Endothelial cell of umbilical vein (primary cell): ENCODE measurements around the gene DNAJB12. TPM values are rescaled to one million over a fixed set of nuclear protein-coding genes. Genes with fewer than 3 reads are reported as not detected.

Experiments
- BruUV-seq: library from RNA; stranded (reverse); fragments of 400-500 nt; replicated peaks from 2 replicates; lab custom pipeline; 2021; lab: Mats Ljungman, UMichigan
- CTCF ChIA-PET: fragments of 300-600, 350-600 bp; sonication (Branson Sonifier 250); formaldehyde crosslinking; loops from one replicate; lab custom pipeline; 2021; ENCODE audit warnings: antibody characterized with exemption, inconsistent platforms; lab: Charles Lee
- POLR2A ChIA-PET: fragments of 300-600, 350-600 bp; sonication (Branson Sonifier 250); formaldehyde crosslinking; loops from one replicate; lab custom pipeline; 2021; ENCODE audit warnings: antibody characterized with exemption, inconsistent platforms; lab: Charles Lee
- DNase-seq: peaks from one replicate; pipeline ENCODE4 v3.0.0-alpha.2; 2011; ENCODE audit warnings: low read depth, low spot score
- FAIRE-seq: peaks from 2 replicates; lab custom pipeline; 2011; peaks lifted over from hg19 to GRCh38; lab: Jason Lieb, UNC
- H2AFZ ChIP-seq: 2 replicates; pipeline ENCODE4 v1.6.0; 2012; ENCODE audit warnings: low read depth, low read length, control low read depth, inconsistent platforms
- H3K27ac ChIP-seq: 2 replicates; pipeline ENCODE4 v1.5.1; 2011; ENCODE audit warnings: low read depth, mild to moderate bottlenecking, control low read depth, low read length, moderate library complexity; ENCODE audit not compliant: insufficient read depth
- H3K27me3 ChIP-seq, 2 experiments: 2 replicates each; pipeline versions ENCODE4 v1.6.0 to v1.6.1; 2011; ENCODE audit warnings: low read length in 2 of 2, mixed read lengths in 1 of 2; ENCODE audit not compliant: control insufficient read depth in 2 of 2, insufficient read depth in 2 of 2
- H3K36me3 ChIP-seq, 2 experiments: 2 replicates in 1 of 2; 3 replicates in 1 of 2; pipeline ENCODE4 v1.5.1; 2011; ENCODE audit warnings: low read length in 2 of 2, mild to moderate bottlenecking in 1 of 2, moderate library complexity in 1 of 2; ENCODE audit not compliant: control insufficient read depth in 2 of 2, insufficient read depth in 2 of 2; ENCODE audit errors: extremely low read depth in 1 of 2
- H3K4me1 ChIP-seq: 3 replicates; pipeline ENCODE4 v1.5.1; 2011; ENCODE audit warnings: mild to moderate bottlenecking, low read length; ENCODE audit not compliant: control insufficient read depth, insufficient read depth; ENCODE audit errors: extremely low read depth
- H3K4me2 ChIP-seq: 2 replicates; pipeline ENCODE4 v1.6.1; 2011; ENCODE audit warnings: low read length, control low read depth, mixed read lengths; ENCODE audit not compliant: insufficient read depth
- H3K4me3 ChIP-seq, 3 experiments: fragments of 200-600 bp in 1 of 3; sonication (generic), shearing (Covaris generic) in 1 of 3; replicated peaks in 1 of 3; 2 replicates each; pipeline ENCODE4 v1.5.1; 2011 to 2016; ENCODE audit warnings: control low read depth in 3 of 3, low read length in 3 of 3, mild to moderate bottlenecking in 2 of 3, inconsistent platforms in 1 of 3, low read depth in 1 of 3, moderate library complexity in 1 of 3; ENCODE audit not compliant: insufficient read depth in 1 of 3
- H3K79me2 ChIP-seq: 2 replicates; pipeline ENCODE4 v1.6.0; 2012; ENCODE audit warnings: low read length, inconsistent platforms; ENCODE audit not compliant: control insufficient read depth, insufficient read depth
- H3K9ac ChIP-seq: replicated peaks from 2 replicates; pipeline ENCODE3; 2011; ENCODE audit warnings: low read length, control low read depth; ENCODE audit not compliant: insufficient read depth; ENCODE audit errors: extremely low read depth
- H3K9me1 ChIP-seq: replicated peaks from 3 replicates; pipeline ENCODE4 v1.6.0; 2011; ENCODE audit warnings: mild to moderate bottlenecking, low read length; ENCODE audit not compliant: control insufficient read depth, insufficient read depth; ENCODE audit errors: extremely low read depth
- H3K9me3 ChIP-seq: replicated peaks from 2 replicates; pipeline ENCODE4 v1.5.1; 2012; ENCODE audit warnings: low read length, inconsistent platforms; ENCODE audit not compliant: control insufficient read depth, insufficient read depth
- H4K20me1 ChIP-seq: replicated peaks from 2 replicates; pipeline ENCODE3; 2011; ENCODE audit warnings: mild to moderate bottlenecking, low read length; ENCODE audit not compliant: control insufficient read depth, insufficient read depth; ENCODE audit errors: extremely low read depth
- EZH2 ChIP-seq: IDR thresholded peaks from 2 replicates; pipeline ENCODE4 v1.6.1; 2012; ENCODE audit warnings: borderline replicate concordance, low read depth, mild to moderate bottlenecking, moderate library complexity, low read length, inconsistent platforms; ENCODE audit not compliant: severe bottlenecking
- FOS ChIP-seq: IDR thresholded peaks from 2 replicates; pipeline ENCODE4 v1.6.1; 2011; ENCODE audit warnings: mild to moderate bottlenecking, low read length, moderate library complexity, borderline replicate concordance; ENCODE audit not compliant: insufficient read depth
- GATA2 ChIP-seq: IDR thresholded peaks from 2 replicates; pipeline ENCODE4 v1.7.0; 2011; ENCODE audit warnings: low read depth, mild to moderate bottlenecking, moderate library complexity, mixed read lengths, low read length; ENCODE audit not compliant: insufficient read length, insufficient read depth
- JUN ChIP-seq: IDR thresholded peaks from 2 replicates; pipeline ENCODE4 v1.6.1; 2011; ENCODE audit warnings: borderline replicate concordance, low read depth; ENCODE audit not compliant: insufficient read length, insufficient read depth
- MYC ChIP-seq: IDR thresholded peaks from one replicate; pipeline ENCODE4 v1.6.1; 2011; ENCODE audit warnings: mild to moderate bottlenecking, low read depth, low read length
- POLR2A ChIP-seq: IDR thresholded peaks from 2 replicates; pipeline ENCODE4 v1.6.1; 2012; ENCODE audit warnings: low read depth, mild to moderate bottlenecking, control low read depth, low read length
- POLR2AphosphoS5 ChIP-seq: IDR thresholded peaks from 2 replicates; pipeline ENCODE4 v1.6.1; 2012; ENCODE audit warnings: low read depth, mild to moderate bottlenecking, control low read depth, low read length, moderate library complexity; ENCODE audit not compliant: insufficient read depth
- dilution Hi-C: fragments of 300-500 bp; cut with MboI; formaldehyde crosslinking; loops from one replicate; pipeline ENCODE4 v1.15.0; 2019; ENCODE audit warnings: low sequenced_read_pairs; ENCODE audit not compliant: extremely low pct_ligation_motif_present
- intact Hi-C: fragments of 100-400 bp; cut with micrococcal nuclease; formaldehyde crosslinking; loops from one replicate; pipeline ENCODE4 v1.10.0; 2022
- polyA plus RNA-seq, 4 experiments: library from polyadenylated mRNA; depleted of rRNA in 3 of 4; stranded (reverse) in 3 of 4; unstranded in 1 of 4; fragments of >200 nt; gene quantifications; 2 replicates each; pipeline versions ENCODE4 v1.2.1 to v1.2.3, GENCODE V29; 2011 to 2012; ENCODE audit warnings: missing spikeins in 1 of 4
- total RNA-seq: library from RNA; stranded (reverse); gene quantifications from 2 replicates; pipeline ENCODE4 v1.2.3, GENCODE V29; 2021
- TF ChIP-seq, protein P1 (sequence below), 2 donors: IDR thresholded peaks; 1 replicate in 1 of 2; 2 replicates in 1 of 2; pipeline ENCODE4 v1.5.1; 2011; ENCODE audit warnings: low read length in 2 of 2, mild to moderate bottlenecking in 2 of 2, moderate library complexity in 2 of 2, control low read depth in 1 of 2, inconsistent platforms in 1 of 2, low read depth in 1 of 2; ENCODE audit not compliant: insufficient read depth in 1 of 2; ENCODE audit errors: extremely low read depth in 1 of 2
- TF ChIP-seq, protein P2 (sequence below): IDR thresholded peaks from 2 replicates; pipeline ENCODE4 v1.6.1; 2011; ENCODE audit not compliant: insufficient read depth, insufficient read length

The DNAJB12 gene
- total and polyA plus RNA-seq, 2 donors (not counting 3 experiments of a cell fraction or from before 2014, with no cell fraction given) = 27.2 to 44.2 TPM

DNA sequence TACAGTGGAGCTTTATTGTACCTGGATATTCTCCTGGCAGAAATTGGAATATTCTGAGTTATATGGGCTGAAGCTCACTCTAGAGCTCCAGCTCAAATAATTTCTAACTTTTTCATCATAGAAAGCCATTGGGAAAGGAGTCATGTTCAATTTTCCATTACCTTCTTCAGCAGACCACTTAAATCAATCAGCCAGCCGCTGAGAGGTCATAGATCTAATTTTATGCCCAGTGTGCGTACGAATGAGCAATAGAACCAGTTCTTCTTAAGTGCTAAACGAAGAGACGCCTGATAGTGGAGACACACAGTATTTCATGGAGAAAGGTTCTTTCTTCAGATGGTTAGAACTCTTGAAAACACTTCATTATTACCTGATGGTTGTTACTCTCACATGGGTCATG lies 35.0 kb upstream of the DNAJB12 start:
- DNase-seq (no peak), FAIRE-seq (no peak)
- Histone ChIP-seq H3K27ac (no peak overlapping the region), H3K4me1 (no peaks in the 10 kb centered on the region), H4K20me1 (no peaks in the 10 kb centered on the region), H3K9ac (no peak overlapping the region), H3K9me1 (no peaks in the 10 kb centered on the region), H3K27me3 (no peaks in the 10 kb centered on the region), H3K4me2 (no peak overlapping the region), H3K36me3 (no peaks in the 10 kb centered on the region), H2AFZ (no peak overlapping the region), H3K9me3 (no peaks in the 10 kb centered on the region), H3K79me2 (no peaks in the 10 kb centered on the region), H3K4me3 (no peak overlapping the region)
- TF ChIP-seq, protein P1, sequence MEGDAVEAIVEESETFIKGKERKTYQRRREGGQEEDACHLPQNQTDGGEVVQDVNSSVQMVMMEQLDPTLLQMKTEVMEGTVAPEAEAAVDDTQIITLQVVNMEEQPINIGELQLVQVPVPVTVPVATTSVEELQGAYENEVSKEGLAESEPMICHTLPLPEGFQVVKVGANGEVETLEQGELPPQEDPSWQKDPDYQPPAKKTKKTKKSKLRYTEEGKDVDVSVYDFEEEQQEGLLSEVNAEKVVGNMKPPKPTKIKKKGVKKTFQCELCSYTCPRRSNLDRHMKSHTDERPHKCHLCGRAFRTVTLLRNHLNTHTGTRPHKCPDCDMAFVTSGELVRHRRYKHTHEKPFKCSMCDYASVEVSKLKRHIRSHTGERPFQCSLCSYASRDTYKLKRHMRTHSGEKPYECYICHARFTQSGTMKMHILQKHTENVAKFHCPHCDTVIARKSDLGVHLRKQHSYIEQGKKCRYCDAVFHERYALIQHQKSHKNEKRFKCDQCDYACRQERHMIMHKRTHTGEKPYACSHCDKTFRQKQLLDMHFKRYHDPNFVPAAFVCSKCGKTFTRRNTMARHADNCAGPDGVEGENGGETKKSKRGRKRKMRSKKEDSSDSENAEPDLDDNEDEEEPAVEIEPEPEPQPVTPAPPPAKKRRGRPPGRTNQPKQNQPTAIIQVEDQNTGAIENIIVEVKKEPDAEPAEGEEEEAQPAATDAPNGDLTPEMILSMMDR (IDR thresholded peaks at IDR 0.05; ENCODE audit: extremely low read depth in 1 of 2, insufficient read depth in 1 of 2, low read depth in 1 of 2, low read length in 2 of 2) = no peak
- TF ChIP-seq EZH2 = no peak
- TF ChIP-seq, protein P2, sequence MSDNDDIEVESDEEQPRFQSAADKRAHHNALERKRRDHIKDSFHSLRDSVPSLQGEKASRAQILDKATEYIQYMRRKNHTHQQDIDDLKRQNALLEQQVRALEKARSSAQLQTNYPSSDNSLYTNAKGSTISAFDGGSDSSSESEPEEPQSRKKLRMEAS = no peak
- TF ChIP-seq FOS = no peak
- TF ChIP-seq MYC = no peak
- TF ChIP-seq POLR2AphosphoS5 = no peak
- TF ChIP-seq POLR2A = no peak
- no peak for TF ChIP-seq JUN
- TF ChIP-seq GATA2 = no peak
- dilution Hi-C loops (no loop called here), intact Hi-C loops (no loop called here)
- CTCF ChIA-PET = interaction anchor here (1.3 kb wide), 1 partner anchor 10 kb away, joined by 4 read pairs; no protein-coding TSS in a partner anchor
- POLR2A ChIA-PET = no interaction called here
- BruUV-seq = no TSS peak
